Stimulated activated CD4-positive, alpha-beta T cell treated with anti-CD3 and anti-CD28 coated beads, Interleukin-2, amount 100 ng/mL, for 4 hours (primary cell): ENCODE measurements around the gene CLDN6.

Experiments
- DNase-seq: peaks from one replicate; pipeline ENCODE4 v3.0.0-alpha.2; 2020; ENCODE audit warnings: low read depth

Gene CLDN6

DNA sequence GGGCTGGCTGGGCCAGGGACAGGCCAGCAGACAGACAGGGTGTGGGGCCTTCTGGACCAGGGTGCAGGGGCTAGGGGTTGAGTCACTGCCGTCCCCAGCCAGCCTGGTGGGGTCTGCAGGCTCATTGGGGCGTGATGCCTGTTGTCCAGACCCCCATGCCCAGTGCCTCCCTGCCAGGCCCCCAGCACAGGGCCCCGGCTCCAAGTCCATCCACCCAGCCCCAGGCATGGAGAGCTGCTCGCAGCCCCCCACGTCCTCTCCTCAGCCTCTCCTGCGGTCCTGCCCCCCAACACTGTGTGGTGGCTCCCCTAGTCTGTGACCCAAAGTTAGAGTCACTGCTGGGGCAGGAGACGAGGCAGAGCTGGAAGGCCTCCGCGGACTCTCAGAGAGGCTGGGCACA, 30.7 kb downstream of the CLDN6 start:
- no peak for DNase-seq

- no peak for DNase-seq
Measured at GRCh38 chr16:2986623-2987188, 31.3 kb downstream of the CLDN6 start.

GRCh38 chr16:2985893-2986355, 32.1 kb downstream of the CLDN6 start:
- no peak for DNase-seq

- DNase-seq: no peak
Measured at GRCh38 chr16:2985462-2985861, 32.5 kb downstream of the CLDN6 start.

DNA sequence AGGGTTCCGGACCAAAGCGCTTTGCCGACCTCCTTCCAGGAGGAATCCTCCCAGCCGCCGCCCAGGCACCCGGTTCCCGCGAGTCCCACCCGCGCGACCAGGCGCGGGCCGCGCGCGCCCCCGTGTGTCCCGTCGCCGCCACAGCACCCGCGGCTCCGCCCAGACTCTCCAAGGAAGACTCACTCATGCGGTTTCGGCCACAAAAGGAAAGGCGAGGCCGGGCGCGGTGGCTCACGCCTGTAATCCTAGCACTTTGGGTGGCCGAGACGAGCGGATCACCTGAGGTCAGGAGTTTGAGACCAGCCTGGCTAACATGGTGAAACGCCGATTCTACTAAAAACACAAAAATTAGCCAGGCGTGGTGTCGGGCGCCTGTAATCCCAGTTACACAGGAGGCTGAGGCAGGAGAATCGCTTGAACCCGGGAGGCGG, 34.3 kb downstream of the CLDN6 start:
- DNase-seq: peak; percentile 52

GRCh38 chr16:2982402-2982801, 35.6 kb downstream of the CLDN6 start:
- no peak for DNase-seq

DNA sequence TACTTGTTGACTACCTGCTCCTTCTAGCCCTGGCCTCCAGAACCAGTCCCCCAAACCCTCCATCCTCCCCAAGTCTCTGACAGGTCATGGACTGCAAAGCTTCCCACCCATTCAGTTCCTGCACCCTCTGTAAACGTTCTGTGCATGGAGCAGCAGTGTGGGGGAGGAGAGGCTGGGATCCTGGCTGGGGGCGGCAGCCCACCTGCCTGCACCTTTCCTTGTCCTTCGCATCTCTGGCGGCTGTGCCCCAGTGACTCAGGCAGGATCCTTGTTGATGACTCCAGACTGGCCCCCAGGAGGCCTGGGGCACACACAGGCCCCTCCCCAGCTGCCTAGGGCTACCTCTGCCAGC, 36.1 kb downstream of the CLDN6 start:
- DNase-seq: no peak

GRCh38 chr16:2981177-2981898, 36.6 kb downstream of the CLDN6 start:
- no peak for DNase-seq

DNA sequence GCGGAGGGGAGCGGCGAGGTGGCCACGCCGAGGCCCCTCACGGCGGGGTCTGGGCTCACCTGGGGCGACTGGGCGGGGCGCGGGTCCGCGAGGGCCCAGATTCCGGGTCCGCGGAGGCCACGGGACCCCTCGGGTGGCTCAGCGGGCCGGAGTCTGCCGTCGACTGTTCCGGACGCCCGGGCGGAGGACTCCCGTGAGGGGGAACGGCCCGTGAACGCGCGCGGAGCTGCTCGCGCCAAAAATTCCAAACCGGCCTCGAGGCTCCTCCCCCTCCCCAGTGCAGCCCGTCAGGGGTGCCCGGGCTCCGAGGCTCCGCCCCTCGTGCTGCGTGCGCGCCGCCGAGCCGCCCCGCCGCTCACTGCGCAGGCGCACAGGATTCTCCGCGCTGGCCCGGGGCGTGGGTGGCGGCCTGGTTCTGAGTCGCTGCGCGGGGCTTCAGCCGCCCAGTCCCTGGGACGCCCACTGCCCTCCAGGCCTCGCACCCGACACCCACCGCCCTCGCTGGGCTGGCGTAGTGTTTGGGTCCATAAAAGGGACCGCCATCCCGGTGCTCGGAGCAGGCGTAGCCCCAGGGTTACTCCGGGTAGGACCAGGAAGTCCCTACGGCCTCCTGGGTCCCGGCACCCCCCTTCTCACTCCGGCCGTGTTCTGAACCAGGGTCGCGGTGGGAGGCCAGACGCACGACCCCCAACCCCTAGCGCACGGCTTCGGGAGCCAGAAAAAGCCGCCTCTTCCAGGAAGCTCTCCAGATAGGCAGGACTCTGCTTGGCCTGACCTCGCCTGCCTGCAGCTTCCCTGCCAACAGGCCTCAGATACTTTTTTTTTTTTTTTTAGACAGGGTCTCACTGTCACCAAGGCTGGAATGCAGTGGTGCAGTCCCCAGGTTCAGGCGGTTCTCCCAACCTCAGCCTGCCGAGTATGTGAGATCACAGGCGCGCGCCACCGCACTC, 37.5 kb downstream of the CLDN6 start, which contains the start of gene PKMYT1:
PKMYT1 (minus strand) TSS at position 220 of the 950 bp plus-strand sequence. CDS start 789 bp downstream, outside the sequence.
- peak; percentile 91 for DNase-seq

DNA sequence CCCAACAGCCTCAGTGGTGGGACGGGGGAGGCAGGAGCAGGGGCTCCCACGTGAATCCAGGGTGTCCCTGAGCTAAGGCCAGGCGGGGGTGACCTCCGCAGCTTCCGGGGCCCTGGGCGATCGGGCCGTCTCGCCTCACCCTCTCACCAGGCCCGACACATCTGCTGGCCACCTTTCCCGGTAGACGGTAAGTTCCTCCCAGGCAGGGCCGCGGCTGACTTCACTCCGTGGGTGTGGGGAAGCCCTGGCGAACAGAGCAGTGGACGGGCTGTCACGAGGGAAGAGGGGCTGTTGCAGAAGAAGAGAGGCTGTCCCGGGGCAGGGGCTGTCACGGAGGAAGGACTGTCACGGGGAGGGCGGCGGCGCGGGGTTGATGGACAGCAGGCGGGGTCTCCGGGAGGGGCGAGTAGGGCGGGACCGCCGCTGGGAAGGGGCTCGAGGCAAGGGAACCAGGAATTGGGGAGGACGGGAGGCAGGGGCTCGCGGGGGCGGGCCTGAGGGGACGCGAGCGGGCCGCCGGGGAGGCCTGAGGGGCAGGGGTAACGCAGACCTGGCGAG, 38.2 kb downstream of the CLDN6 start:
- no peak for DNase-seq

DNA sequence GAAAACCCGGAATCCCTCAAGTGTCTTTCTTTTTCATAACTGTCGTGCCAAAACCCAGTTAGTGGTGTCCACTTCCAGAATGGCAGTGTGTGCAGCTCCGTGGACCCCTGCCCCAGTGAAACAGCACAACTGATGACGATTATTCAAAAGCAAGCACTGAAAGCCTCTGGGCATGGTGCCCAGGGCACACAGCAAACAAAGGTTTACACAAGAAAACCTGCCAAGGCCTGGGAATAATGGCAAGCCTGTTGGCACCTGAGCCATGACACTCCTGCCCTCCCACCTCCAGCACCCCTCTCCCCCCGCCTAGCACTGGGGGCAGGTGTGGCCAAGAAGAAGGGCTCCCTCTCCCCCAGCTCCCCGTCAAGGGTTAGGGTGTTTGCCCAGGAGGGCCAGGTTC, 40.5 kb downstream of the CLDN6 start:
- DNase-seq: no peak

DNA sequence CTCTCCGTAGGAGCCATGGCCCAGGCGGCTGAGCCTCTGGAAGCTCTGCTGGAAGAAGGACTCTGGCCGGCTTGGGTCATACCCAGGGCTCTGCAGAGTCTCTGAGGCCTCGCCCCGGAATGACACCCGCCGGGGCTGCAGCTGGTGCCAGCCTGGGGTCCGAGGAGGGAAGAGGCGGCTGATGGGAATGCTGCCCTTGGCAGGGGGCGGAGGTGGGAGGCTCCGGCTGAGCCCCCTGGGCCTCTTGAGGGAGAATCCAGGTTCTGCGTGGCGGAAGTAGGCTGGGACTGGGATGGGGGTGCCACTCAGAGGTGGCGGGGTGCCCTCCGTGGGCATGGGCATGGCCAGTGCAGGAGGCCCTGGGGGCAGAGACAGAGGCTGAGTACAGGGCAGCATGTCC, 41.3 kb downstream of the CLDN6 start:
- no peak for DNase-seq

DNA sequence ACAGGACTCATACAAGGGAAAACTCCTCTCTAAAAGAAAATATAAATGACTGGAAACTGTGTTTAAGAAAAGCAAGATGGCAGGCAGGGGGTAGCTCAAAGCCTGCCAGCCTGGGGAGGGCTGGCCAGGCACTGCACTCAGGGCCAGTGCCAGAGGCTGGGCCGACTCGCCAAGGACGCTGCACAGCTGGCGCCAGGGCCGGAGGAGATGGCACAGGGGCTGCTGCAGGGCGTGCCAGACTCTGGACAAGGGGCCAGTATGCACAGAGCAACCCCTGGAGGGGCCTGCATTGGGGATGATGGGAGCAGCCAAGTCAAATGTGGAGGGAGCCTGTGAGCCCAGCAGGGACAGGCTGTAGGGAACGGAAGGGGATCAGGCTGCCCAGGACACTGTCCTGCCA, 41.8 kb downstream of the CLDN6 start:
- DNase-seq: no peak

DNA sequence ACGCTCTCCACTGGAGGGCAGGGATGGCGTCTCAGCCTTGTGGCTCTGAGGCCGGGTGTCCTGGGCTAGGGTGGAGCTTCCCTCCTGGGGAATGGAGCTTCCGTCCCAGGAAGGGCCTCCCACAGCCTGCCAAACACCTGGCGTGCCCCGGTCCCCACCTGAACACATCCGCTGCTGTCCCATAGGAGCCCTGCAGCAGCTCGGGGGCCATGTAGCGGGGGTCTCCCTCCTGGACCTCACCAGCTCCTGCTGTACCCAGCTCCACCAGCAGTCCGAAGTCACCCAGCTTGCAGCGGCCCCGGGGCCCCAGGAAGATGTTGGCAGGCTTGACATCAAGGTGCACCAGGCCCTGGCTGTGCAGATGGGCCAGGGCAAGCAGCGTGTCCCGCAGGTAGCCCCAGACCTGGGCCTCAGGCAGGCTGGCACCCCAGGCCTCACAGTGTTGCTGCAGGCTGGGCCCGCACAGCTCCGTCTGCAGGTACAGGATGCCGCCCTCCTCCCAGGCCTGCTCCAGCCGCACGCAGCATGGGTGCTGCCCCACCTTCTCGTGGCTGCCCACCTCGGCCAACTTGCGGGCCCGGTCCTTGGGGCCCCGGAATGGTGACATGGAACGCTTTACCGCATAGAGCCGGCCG, 42.7 kb downstream of the CLDN6 start:
- DNase-seq: no peak

DNA sequence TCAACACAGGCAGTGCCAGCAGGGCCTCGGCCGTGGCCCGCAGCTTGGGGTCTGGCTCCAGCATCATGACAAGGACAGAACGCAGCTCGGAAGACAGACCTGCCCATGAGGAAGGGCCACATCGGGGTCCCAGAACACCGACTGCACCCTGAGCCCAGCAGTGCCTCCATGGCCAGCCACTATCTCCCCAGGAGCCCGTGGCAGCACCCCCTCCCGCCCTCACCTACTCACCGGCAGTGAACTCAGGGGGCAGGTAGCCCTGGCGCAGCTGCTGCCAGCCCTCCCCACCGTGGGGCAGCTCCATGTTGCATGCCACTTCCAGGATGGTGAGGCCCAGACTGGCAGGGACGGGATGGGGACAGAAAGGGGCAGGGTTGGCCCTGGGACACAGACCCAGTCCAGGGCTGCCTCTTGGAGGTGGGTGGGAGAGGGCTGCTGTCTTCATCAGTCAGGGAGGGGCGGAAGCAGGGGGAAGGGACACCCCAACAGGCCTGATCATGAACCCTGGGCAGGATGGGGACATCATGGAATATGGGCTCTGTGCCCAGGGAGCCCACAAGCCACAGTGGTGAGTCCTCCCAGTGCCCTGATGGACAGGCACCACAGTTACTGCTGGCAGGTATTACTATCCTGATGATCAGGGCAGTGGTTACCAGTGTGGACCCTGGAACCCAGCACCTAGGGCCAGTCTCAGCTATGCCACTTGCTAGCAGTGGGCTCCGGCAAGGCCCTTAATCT, 43.5 kb downstream of the CLDN6 start:
- DNase-seq: no peak

DNA sequence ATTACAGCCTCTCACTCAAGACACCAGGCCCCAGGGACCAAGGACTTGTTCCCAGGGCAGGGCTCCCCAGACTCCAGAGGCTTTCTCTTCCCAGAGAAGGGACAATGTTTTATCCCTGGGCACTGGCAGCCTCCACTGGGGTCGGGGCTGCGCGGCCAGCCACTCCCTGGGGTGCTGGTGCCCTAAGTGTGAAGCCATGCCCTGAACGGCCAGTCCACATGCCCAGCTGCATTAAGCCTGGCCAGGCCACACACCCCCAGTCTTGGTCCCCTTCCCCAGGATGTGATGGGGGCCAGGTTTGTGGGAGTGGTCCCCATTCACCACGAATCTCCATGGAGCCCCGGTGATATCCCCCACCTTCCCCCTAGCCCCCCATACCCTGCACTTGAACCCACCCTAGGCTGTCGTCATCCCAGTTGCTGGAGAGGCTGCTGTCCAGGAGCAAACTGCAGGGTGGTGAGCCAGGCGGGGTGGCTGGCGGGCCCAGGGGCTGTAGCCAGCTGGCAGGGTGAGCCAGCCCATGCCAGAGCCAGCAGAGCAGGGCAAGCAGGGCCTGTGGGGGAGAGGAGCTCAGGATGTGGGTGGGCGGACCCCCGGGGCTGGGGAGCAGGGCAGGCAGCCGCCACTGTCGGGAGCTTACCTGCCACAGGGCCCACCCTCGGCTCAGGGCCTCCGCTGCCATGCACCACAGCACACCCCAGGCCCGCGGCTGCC, 44.2 kb downstream of the CLDN6 start:
- DNase-seq: no peak

DNA sequence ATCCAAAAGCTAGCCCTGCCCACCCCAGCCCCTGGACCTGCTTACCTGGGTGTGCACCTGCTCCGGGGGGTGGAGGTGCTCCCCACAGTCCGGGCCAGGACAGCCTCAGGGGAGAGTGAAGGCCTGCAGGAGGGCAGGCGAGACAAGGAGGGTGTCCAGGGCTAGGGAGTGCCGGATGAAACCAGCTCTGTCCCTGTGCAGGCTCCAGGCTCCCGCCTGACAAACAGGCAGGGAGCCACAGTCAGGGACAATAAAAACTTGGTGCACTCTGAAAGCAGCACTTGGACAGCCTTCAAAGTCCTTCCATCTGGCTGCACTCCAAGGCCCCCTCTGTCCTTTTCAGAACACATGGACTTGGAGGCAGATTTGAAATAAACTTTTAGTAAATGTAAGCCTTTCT, 44.9 kb downstream of the CLDN6 start:
- DNase-seq: no peak

DNA sequence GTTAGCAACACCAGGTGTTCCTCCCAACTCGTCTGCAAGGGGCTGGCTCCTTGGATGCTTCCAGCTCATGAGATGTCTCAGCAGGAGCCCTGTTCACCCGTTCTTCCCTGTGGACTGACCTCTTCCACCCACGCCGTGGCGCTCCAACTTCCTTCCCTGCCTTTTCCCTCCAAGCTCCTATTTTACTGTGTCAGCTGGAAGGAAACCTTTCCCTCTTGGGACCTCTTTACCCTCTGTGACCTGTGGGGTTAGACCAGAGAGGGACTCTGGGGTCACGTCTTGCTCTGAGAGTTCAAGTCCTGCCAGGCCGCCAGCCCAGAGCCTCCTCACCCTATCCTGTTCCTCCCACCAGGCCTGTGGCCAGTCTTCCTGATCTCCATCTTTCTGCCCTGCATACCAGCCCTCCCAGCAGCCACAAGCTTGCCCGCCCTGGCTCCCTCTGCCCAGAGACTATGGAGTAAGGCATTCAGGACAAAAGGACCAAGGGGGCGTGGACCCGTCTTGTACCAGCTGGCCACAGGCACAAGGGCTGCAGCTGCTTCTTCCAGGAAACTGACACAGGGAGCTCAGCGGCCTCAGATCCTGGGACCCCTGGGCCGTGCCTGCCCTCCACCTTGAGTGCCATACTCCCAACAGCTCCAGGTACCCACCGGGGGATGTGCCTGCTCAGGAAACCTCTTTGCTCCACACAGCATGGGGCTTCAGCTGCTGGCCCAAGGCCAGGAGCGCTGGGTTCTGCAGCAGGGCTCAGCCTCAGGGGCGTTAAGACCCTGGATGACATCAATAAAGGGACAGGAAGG, 45.8 kb downstream of the CLDN6 start:
- DNase-seq: no peak

GRCh38 chr16:2971134-2971984, 46.6 kb downstream of the CLDN6 start:
- DNase-seq: no peak
